HTR-8/SVneo (cell line): ENCODE data around the gene ZNF132.
"Not testable (repeated sequence)": the region's sequence is repeated elsewhere in the genome, so short reads cannot be mapped to it uniquely, and the experiment has no call there.

Source experiments
- DNase-seq: peaks from one replicate; pipeline ENCODE4 v3.0.0; 2011; ENCODE audit warnings: low spot score, mixed read lengths; ENCODE audit not compliant: insufficient read length
- FAIRE-seq: peaks from 2 replicates; lab custom pipeline; 2011; peaks lifted over from hg19 to GRCh38; lab: Jason Lieb, UNC

Gene ZNF132

GRCh38 chr19:58409010-58409790 is 30.8 kb downstream of the ZNF132 start:
- FAIRE-seq (no peak), DNase-seq (no peak)

GRCh38 chr19:58408152-58409009 is 31.6 kb downstream of the ZNF132 start, which contains the start of gene ZNF584:
Gene ZNF584 (plus strand): TSS chr19:58408649. CDS start chr19:58409148, 499 bp downstream.
- DNase-seq = peak; percentile 92
- FAIRE-seq = peak; percentile 55

DNA sequence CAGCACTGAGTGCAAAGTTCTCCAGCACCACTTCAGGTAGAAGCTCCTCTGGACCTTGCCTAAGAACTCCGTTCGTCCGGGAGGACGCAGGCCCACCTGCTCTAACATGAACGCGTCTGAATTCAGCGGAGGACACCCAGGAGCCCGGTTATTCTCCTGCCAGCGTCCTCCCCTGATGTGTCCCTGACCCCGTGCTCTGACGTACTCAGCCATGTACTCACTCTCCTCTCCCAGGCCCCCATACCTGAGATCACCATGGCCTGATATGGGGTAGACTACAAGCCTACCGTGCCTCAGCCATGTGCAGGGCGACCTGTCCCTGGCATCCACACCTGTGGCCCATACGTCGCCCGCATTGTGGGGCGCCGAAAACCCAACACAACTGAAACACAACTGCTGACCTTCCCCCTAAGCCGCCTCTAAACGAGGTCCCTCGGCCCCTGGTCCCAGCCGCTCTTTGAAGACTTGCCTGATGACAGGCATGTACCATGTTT is 32.2 kb downstream of the ZNF132 start:
- DNase-seq (no peak), FAIRE-seq (no peak)

- DNase-seq (no peak), FAIRE-seq (no peak)
Observed at GRCh38 chr19:58406818-58407657, 32.9 kb downstream of the ZNF132 start.

DNA sequence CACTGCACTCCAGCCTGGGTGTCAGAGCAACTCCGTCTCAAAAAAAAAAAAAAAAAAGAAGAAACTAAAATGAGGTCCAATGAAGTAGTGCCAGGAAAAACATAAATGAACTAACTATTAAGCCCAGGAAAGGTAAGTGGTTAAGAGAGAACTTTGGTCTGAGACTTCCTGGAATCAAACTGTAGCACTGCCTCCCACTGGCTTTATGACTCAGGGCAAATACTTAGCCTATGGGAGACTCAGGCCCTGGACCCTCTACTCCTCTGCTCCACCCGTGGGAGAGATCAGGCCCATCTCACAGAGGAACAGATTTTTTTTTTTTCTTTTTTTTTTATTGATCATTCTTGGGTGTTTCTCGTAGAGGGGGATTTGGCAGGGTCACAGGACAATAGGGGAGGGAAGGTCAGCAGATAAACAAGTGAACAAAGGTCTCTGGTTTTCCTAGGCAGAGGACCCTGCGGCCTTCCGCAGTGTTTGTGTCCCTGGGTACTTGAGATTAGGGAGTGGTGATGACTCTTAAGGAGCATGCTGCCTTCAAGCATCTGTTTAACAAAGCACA is 36.0 kb downstream of the ZNF132 start:
- not testable (repeated sequence) for DNase-seq, FAIRE-seq

DNA sequence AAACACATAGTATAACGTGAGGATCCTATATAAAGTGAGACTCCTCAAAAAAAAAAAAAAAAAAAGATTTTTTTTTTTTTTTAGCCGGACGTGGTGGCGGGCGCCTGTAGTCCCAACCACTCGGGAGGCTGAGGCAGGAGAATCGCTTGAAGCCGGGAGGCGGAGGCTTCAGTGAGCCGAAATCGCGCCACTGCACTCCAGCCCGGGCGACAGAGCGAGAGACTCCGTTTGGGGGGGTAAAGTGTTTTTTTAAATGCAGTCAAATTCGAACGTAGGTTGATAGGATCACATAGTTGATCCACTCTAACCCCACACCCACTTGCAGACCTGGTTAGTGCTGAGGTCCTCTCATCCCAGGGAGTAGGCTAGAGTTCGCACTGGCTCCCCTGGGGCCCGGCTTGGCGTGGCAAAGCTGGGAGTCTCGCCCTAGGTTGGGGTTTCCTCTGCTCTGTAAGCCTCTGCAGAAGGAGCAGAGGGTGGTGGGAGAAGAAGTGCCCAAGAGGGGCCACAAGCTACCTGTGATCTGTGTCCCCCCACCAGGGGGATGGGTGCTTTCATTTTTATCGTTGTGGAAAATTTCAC is 38.0 kb downstream of the ZNF132 start:
- DNase-seq (no peak), FAIRE-seq (no peak)

GRCh38 chr19:58400916-58401839 is 38.8 kb downstream of the ZNF132 start:
- peak; percentile 97 for DNase-seq
- FAIRE-seq = peak; percentile 97

- DNase-seq (no peak), FAIRE-seq (no peak)
Observed at GRCh38 chr19:58400316-58400915, 39.5 kb downstream of the ZNF132 start.

DNA sequence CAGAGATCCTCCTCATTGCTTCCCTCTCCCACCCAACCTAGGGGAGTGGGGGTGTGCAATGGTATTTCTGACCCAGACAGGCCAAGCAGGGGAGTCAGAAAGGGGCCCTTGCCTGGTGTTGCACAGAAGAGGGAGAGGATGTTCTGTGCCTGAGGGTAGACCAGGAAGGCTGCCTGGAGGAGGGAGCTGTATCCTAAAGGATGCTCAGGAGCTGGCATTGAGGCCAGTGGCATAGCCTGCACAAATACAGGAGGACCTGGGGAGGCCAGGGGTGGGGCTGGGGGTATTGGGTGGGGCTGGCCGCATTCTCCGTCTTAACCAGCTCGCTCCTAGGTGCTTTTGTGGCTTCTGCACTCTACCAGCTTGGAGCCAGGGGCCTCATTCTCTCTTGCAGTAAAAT is 40.0 kb downstream of the ZNF132 start:
- FAIRE-seq (no peak), DNase-seq (no peak)

DNA sequence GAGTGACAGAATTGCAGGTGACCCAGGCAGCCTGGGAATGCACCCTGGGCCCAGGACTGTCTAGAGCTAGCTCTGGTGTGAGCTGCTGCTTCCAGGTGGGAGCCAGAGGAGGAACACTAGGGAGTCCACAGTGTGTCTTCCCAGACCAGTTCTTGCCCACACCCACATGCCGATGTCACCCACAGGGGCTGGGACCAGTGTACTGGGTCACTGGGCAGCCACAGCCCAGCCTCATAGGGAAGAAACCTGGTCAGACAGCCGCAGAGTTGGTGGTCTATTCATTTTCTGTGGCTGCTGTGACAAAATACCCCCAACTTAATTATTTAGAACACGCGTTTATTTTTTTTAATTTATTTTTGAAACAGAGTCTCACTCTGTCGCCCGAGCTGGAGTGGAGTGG is 41.4 kb downstream of the ZNF132 start:
- DNase-seq (no peak), FAIRE-seq (no peak)

DNA sequence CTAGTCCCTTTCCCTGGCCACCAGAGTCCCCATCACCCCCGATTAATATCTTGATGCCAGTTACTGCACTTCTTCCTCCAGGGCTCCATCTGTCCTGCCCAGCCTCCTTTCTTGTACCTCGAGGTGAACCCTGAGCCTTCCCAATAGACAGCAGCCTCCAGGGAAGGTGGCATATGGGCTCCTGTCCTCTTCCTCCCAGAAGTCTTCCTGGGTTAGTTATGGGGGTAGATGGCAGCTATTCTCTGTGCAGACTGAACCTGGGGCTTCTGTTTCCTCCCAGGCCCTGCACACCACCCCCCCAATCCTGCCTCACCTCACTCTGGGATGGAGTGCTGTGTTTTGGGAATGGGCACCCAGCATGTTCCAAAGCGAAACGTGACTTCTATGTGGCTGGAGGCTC is 41.9 kb downstream of the ZNF132 start:
- no peak for DNase-seq
- no peak for FAIRE-seq

- FAIRE-seq (no peak), DNase-seq (no peak)
Observed at GRCh38 chr19:58397533-58398037, 42.4 kb downstream of the ZNF132 start.

DNA sequence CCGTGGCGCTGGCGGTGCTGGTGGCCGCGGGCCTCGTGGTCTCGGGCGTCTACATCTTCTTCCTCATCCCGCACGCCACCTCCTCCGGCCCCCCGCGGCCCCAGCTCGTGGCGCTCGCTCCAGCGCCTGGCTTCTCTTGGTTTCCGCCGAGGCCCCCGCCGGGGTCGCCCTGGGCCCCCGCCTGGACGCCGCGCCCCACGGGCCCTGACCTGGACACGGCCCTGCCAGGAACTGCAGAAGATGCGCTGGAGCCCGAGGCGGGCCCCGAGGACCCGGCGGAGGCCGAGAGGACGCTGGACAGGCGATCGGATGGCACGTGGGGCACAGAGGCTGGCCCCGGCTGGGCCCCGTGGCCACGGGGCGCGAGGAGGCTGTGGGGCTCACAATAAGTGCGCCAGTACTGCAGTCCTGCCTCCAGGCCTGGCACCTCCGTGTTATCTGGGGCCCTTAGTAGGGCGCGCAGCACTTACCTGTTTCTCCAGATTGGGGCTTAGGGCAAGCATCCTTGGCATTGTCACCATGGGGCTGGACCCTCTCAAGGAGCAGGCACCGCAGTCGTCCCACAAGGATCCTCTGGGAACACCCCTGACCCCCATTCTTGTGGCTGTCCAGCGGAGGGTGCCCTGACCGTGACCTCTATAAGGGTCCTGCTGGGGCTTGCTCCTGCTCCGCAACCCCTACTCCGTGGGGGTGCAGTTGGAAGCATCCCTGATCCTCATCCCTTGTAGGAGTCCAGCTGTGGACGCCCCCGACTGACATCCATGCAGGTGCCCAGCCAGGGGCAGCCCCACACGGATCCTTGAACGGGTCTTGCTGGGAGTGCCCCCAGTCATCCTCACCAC is 43.0 kb downstream of the ZNF132 start:
- FAIRE-seq (no peak), DNase-seq (no peak)

- FAIRE-seq (no peak), DNase-seq (no peak)
Observed at GRCh38 chr19:58395979-58396627, 43.9 kb downstream of the ZNF132 start.

DNA sequence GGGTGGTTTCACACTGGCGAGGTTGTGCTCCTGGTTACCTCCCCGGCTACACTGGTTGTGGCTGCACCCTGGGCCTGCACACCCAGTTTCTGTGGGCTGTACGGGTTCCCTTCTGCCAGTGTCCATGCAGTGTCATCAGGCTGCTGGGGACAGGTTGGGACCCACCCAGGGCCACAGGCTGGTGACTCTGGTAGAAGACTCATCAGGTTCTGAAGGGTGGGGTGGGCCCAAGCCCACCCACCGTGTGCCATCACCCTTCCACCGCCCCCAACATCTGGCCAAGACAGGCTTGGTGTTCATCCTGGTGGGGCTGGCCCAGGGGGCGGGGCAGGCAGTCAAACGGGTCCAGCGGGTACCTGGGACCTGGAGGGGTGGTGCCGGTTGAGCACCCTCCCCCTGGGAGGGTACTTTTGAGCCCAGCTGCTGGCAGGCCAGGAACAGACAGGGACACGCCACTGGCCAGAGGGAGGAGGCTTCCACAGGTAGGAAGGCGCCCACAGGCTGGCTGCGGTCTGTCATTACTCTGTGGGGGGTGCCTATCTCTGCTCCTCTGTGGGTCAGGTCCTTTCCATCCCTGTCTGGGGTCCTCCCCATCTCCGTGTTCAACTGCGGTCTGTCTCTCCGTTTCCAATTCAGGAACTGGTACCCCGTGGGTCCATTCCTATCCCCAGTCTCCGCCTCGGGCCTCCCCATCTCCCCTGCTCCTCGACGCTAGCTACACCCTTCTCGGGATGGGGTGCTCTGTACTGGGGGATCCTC is 44.6 kb downstream of the ZNF132 start, which contains the start of gene RNF225:
Gene RNF225 (plus strand): TSS at position 437 of the 759 bp plus-strand sequence. CDS start 434 bp downstream, outside the sequence.
- DNase-seq = no peak
- FAIRE-seq = no peak

DNA sequence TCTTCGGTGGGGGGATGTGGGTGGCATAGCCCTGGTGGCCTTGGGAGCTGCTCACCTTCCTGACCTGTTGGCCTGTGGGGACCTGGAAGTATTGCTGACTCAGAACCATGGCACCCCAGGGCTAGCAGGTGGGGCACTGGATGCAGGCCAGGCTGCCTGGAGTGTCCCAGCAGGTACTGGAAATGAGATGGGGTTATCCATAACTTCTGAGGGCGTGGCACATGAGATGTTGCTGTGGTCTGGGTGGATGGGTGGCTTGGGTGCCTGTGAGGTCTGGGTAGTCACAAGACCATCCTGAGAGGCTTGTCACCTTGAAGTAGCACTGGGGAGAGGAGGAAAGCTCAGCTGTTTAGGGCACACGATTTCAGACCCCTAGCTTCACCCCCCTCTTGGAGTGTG is 45.1 kb downstream of the ZNF132 start:
- DNase-seq (no peak), FAIRE-seq (no peak)
